Stimulated activated CD4-positive, alpha-beta T cell treated with anti-CD3 and anti-CD28 coated beads, TNF-alpha, amount 100 ng/mL, for 24 hours (primary cell): ENCODE measurements around the gene ANKEF1.

Source experiments
- DNase-seq, 3 experiments: peaks; one replicate each; pipeline ENCODE4 v3.0.0-alpha.2; 2020; ENCODE audit warnings: low read depth in 3 of 3

ANKEF1 gene

DNA sequence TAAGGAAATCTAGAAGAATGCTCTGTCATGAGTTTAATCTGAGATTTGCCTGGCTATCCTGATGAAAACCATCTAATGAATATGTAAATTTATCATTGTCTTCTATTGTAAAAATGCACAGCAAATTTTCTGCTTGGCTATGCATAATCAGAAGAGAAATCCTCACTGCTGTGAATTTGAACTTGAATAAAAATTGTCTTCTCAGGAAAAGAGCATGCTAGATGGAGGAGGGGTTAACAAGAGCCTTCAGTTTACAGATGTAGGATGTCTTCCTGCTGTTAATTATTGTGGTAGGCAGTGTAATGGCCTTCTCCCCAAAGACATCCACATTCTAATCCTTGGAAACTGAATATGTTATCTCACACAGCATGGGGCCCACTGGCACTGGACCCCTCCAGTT is 45.8 kb downstream of the ANKEF1 start:
- DNase-seq, result no peak

DNA sequence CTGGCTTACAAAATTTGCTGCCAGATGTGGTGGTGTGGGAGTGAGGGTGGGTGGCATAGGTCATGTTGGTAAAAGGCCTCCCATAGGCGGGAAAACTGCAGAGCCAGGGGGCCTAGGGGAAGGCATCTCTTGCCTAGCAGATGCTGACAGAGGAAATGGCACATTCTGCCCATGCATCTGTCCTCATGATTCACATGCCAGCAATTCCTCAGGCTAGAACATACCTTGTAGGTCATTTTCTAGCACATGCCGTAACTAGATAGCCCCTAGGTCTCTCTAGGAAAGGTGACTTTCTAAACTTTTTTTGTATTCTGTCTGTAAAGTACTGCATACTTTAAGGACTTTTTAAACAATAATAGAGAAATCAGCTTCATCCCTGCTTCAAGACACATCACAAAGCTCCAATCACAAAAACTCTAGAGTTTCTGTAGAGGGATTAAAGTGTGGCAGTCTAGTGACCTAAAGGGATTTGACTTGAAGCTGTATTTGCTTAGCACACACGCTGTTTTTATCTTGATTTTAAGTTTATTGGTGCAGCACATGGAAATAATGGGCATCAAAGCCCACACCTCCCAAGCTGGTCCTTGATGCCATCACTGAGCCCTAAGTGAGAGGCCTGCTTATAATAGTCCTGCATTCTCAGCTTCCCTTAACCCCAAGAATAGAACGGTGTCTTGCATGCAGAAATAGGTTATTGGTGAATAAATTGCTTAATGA is 55.2 kb downstream of the ANKEF1 start:
- no peak for DNase-seq

DNA sequence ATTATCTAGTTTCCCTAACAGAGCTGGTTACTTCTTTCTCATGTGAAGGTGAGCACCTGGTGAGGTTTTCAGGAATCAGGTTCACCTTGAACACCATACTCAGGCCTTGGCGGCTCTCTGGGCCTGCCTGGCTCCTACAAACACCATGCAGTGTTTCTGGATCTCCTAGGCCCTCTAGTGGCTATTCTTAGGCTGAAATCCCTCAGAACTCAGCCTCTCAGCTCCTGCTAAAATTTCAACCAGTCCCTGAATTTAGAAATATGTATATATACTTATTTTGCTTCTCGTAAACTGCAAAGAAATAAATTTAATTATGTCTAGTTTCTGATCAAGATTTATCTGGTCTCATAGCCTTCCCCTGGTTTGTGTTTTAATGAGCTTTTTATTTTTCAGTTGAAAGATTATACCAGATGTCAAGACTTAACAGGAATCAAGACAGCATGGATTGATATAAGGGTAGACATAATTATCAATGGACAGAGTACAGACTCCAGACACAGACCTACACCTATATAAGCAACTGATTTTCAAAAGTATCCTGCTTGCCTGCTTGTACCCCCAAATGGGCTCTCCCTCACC is 55.9 kb downstream of the ANKEF1 start:
- DNase-seq, result peak in 1 of 3 experiments; percentile 1

DNA sequence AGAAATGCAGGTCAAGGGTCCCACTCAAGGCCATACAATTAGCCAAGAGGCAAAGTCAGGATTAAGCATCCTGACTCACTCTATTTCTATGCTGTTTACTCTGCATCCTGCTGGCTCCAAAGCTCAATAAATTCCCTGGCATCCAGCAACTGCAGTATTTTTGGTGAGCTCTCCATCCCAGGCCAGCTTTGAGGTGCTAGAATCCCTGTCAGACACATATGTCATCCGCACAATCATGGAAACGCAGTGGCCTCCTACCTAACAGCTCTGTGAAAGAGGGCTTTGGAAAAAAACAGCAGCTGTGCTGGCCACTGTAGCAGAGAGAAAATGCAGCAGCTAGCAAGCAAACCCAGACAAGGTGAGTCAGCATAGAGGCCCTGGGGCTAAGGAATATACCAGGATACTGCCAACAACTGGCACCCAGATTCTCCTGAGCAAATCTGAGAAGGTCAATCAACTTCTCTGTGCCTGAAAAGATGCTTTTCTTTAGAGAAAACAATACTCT is 58.4 kb downstream of the ANKEF1 start:
- no peak for DNase-seq

DNA sequence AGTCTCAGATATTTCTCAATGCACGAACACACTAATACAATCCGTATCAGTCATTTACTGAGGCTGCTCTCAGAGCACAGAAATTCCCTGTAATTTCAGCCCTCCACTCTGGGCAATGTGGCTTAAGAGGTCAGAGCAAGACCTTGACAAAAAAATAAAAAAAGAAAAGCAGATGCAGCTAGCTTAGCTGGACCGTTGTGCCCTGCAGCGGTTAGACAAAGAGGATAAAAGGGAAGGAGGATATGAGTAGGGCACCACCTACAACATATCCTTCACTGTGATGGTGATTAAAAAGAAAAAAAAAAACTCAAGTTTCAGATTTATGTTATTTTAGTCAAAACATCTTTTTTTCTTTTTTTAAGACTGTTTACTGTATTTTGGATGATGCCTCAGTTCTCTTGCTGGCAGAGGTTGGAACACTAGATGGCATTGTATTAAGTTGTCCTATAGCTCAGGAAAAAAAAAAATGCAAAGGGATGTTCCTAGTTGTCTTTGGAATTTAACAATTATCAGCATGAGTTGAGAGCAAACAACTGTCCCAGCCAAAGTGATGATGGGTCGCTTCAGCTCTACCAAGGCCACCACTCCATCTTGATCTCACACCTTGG is 59.9 kb downstream of the ANKEF1 start:
- DNase-seq, result no peak

DNA sequence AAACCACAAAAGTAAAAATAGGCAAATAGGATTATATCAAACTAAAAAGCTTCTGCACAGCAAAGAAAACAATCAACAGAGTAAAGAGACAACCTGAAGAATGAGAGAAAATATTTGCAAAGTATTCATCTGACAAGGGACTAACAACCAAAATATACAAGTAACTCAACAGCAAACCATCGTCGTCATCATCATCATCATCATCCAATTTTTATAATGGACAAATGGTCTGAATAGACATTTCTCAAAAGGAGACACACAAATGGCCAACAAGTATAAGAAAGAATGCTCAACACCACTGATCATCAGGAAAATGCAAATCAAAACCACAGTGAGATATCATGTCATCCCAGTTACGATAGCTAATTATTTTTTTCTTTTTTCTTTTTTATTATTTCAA is 62.0 kb downstream of the ANKEF1 start:
- no peak for DNase-seq

DNA sequence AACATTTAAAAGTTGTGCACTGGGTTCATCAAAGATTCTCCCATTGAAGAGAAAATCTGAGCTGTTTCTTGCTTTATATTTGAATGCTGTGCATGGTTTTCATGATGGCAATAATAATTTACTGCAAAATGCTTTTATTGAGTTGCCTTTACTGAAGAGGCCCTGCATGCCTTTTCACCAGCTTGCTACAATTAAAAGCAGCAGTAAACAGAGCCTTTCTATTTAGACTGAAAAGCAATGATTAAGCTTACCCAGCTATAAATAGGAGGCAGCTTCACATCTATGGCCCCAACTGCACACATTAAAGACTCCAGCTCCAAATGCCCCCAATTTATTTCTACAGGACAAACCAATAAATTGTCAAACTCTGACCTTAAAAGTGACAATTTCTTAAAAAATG is 70.3 kb downstream of the ANKEF1 start:
- no peak for DNase-seq
